Osteocyte (in vitro differentiated cells): ENCODE results near the gene RPS19BP1. TPM values are rescaled to one million over a fixed set of nuclear protein-coding genes. Genes with fewer than 3 reads are reported as not detected.

Source experiments
- DNase-seq: peaks from one replicate; pipeline ENCODE4 v3.0.0; 2021; ENCODE audit warnings: mixed read lengths; ENCODE audit not compliant: unreplicated experiment; ENCODE audit errors: extremely low spot score
- H3K27ac Mint-ChIP-seq: one replicate; pipeline ENCODE4 v1.8.0; 2021; ENCODE audit warnings: mild to moderate bottlenecking, mixed read lengths; ENCODE audit not compliant: unreplicated experiment
- H3K27me3 Mint-ChIP-seq: one replicate; pipeline ENCODE4 v1.8.0; 2021; ENCODE audit warnings: mixed read lengths; ENCODE audit not compliant: unreplicated experiment
- H3K36me3 Mint-ChIP-seq: one replicate; pipeline ENCODE4 v1.8.0; 2021; ENCODE audit warnings: mixed read lengths; ENCODE audit not compliant: unreplicated experiment
- H3K4me1 Mint-ChIP-seq: one replicate; pipeline ENCODE4 v1.8.0; 2021; ENCODE audit warnings: mixed read lengths; ENCODE audit not compliant: unreplicated experiment
- H3K4me3 Mint-ChIP-seq: one replicate; pipeline ENCODE4 v1.8.0; 2021; ENCODE audit warnings: mild to moderate bottlenecking, moderate library complexity, mixed read lengths; ENCODE audit not compliant: unreplicated experiment
- H3K9me3 Mint-ChIP-seq: one replicate; pipeline ENCODE4 v1.8.0; 2021; ENCODE audit warnings: mixed read lengths; ENCODE audit not compliant: unreplicated experiment
- CTCF ChIP-seq: fragments of 200-600 bp; sonication (generic); IDR thresholded peaks from 2 replicates; pipeline ENCODE4 v1.5.0; 2021; ENCODE audit warnings: antibody characterized with exemption, mild to moderate bottlenecking, moderate library complexity
- total RNA-seq: library from RNA; stranded (reverse); gene quantifications from 2 replicates; pipeline ENCODE4 v1.2.1, GENCODE V29; 2021

The RPS19BP1 gene
- total RNA-seq, 1 donor from 2014 or later, result 53.1 TPM

DNA sequence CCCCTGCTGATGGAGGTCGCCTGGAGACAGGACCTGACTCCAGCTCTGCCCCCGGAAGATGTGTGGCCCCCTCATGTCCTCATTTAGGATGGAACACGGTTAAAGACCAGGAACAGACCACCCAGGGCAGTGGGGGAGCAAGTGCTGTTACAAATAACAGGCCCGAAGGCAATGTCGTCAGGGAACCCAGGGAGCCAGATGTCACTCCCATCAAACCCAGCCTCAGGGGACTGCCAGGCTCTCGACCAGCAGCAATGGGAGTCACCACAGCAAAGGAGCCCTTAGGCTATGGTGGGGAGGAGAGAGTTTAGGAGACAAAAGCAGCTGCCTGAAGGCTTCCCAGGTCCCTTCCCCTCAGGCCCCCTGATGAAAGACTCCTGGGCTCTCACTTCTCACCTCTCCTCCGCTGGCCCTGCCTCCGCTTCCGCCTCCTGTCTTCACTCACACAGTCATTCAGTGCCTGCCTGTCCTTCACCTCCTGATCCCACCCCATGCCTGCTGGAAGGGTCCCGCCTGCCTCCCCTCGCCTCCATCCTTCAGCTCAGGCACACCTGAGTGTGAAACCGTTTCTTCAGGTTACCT is 4.4 kb downstream of the RPS19BP1 start:
- H3K9me3 Mint-ChIP-seq, result no peaks in the 10 kb centered on the region
- no peaks in the 10 kb centered on the region for H3K27me3 Mint-ChIP-seq
- H3K36me3 Mint-ChIP-seq, result peaks cover 20% of the 10 kb centered on the region
- peak overlapping the region; percentile 81 for H3K27ac Mint-ChIP-seq
- no peak overlapping the region for H3K4me3 Mint-ChIP-seq
- H3K4me1 Mint-ChIP-seq, result peaks cover 71% of the 10 kb centered on the region
- TF ChIP-seq CTCF, result no peak
- DNase-seq, result no peak

DNA sequence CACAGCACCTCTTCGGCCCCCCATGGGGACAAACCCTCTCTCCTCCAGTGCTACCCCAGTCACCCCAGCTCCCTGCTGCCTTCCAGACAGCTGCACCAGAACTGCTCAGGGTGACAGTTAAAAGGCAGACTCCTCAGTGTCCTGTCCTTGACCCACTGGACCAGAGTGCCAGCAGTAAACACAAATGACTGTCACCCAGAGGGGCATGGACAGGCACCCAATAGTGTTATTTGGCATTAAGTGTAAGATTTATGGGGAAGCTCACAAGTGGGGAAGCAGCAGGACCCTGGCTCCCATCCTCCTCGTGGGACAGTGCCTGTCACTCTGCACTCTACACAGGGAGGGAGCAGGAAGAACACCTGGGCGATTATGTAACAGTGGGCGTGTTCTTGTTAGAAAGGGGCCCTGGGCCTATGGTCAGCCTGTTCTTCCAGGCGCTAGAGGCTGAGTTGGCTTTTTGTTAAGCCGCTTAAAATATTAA is 5.0 kb downstream of the RPS19BP1 start:
- no peak for DNase-seq
- no peaks in the 10 kb centered on the region for H3K9me3 Mint-ChIP-seq
- H3K4me1 Mint-ChIP-seq, result peaks cover 76% of the 10 kb centered on the region
- no peaks in the 10 kb centered on the region for H3K27me3 Mint-ChIP-seq
- peak overlapping the region; percentile 81 for H3K27ac Mint-ChIP-seq
- H3K36me3 Mint-ChIP-seq, result peaks cover 26% of the 10 kb centered on the region
- H3K4me3 Mint-ChIP-seq, result no peak overlapping the region
- TF ChIP-seq CTCF, result no peak

DNA sequence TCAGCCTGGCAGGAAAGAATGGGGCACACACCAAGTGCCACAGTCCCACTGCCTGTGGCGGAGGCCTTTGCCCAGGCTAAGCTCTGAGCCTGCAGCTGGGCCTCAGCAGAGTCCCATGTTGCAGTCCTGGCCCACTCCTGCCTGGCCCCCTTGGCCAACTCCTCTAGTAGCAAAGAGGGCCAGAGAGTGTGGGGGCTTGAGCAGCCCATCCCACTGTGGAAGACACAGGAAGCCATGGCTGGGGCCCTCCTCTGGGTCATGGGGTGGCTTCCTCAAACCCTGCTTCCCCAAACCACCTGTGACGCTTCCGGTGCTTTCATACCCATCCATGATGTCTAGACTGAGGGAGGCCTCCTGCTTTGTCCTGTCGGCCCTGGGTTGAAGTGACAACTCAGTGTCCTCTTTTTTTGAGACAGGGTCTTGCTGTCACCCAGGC is 5.8 kb downstream of the RPS19BP1 start:
- Mint-ChIP-seq H3K4me1 (peaks cover 79% of the 10 kb centered on the region), H3K27me3 (no peaks in the 10 kb centered on the region), H3K4me3 (no peak overlapping the region), H3K27ac (peak overlapping the region; percentile 52), H3K36me3 (peaks cover 34% of the 10 kb centered on the region), H3K9me3 (no peaks in the 10 kb centered on the region)
- no peak for DNase-seq
- no peak for TF ChIP-seq CTCF

GRCh38 chr22:39525658-39525975 is 6.9 kb downstream of the RPS19BP1 start:
- no peak overlapping the region for H3K4me3 Mint-ChIP-seq
- peak overlapping the region; percentile 76 for H3K27ac Mint-ChIP-seq
- H3K27me3 Mint-ChIP-seq, result no peaks in the 10 kb centered on the region
- H3K36me3 Mint-ChIP-seq, result peaks cover 42% of the 10 kb centered on the region
- no peak for DNase-seq
- TF ChIP-seq CTCF, result no peak
- H3K4me1 Mint-ChIP-seq, result peaks cover 76% of the 10 kb centered on the region
- H3K9me3 Mint-ChIP-seq, result no peaks in the 10 kb centered on the region

- no peaks in the 10 kb centered on the region for H3K9me3 Mint-ChIP-seq
- peak overlapping the region; percentile 76 for H3K27ac Mint-ChIP-seq
- no peak for TF ChIP-seq CTCF
- H3K27me3 Mint-ChIP-seq, result no peaks in the 10 kb centered on the region
- DNase-seq, result no peak
- H3K36me3 Mint-ChIP-seq, result peaks cover 43% of the 10 kb centered on the region
- H3K4me1 Mint-ChIP-seq, result peaks cover 70% of the 10 kb centered on the region
- H3K4me3 Mint-ChIP-seq, result no peak overlapping the region
These were observed 7.5 kb downstream of the RPS19BP1 start for GRCh38 chr22:39524753-39525657.
